GM23338 (cell line): ENCODE results near the gene ODF4. TPM values are rescaled to one million over a fixed set of nuclear protein-coding genes. Genes with fewer than 3 reads are reported as not detected.

Source experiments
- ATAC-seq: fragments of 200-7000 bp; cut with Tn5 transposase; 3 replicates; pipeline ENCODE4 v1.9.1; 2020
- DNase-seq: peaks from one replicate; pipeline ENCODE4 v3.0.0-alpha.2; 2015; ENCODE audit warnings: low spot score
- H2AFZ ChIP-seq: fragments of 200-600 bp; sonication (generic); 2 replicates; pipeline ENCODE4 v1.8.0; 2016; ENCODE audit warnings: antibody characterized with exemption, mild to moderate bottlenecking, moderate library complexity
- H3F3A ChIP-seq: fragments of 200-600 bp; sonication (generic); replicated peaks from 2 replicates; pipeline ENCODE4 v1.8.0; 2017; ENCODE audit warnings: antibody characterized with exemption, mixed run types, low read depth
- H3K27ac ChIP-seq: fragments of 200-600 bp; sonication (generic); 2 replicates; pipeline ENCODE4 v1.6.1; 2016; ENCODE audit warnings: low read depth
- H3K27me3 ChIP-seq: fragments of 200-600 bp; sonication (generic); 2 replicates; pipeline ENCODE4 v1.8.0; 2016; ENCODE audit warnings: mild to moderate bottlenecking, mixed run types, moderate library complexity; ENCODE audit not compliant: insufficient read depth
- H3K36me3 ChIP-seq: fragments of 200-600 bp; sonication (generic); 2 replicates; pipeline ENCODE4 v1.8.0; 2016; ENCODE audit warnings: mild to moderate bottlenecking; ENCODE audit not compliant: insufficient read depth
- H3K4me1 ChIP-seq: fragments of 200-600 bp; sonication (generic); 2 replicates; pipeline ENCODE4 v1.8.0; 2016; ENCODE audit warnings: mild to moderate bottlenecking, moderate library complexity; ENCODE audit not compliant: insufficient read depth
- H3K4me2 ChIP-seq: fragments of 200-600 bp; sonication (generic); 2 replicates; pipeline ENCODE4 v1.7.1; 2017; ENCODE audit warnings: mixed run types
- H3K4me3 ChIP-seq: fragments of 200-600 bp; sonication (generic); 2 replicates; pipeline ENCODE4 v1.6.1; 2016; ENCODE audit warnings: mixed run types
- H3K79me2 ChIP-seq: fragments of 200-600 bp; sonication (generic); replicated peaks from 2 replicates; pipeline ENCODE4 v1.8.0; 2017; ENCODE audit warnings: mild to moderate bottlenecking; ENCODE audit not compliant: insufficient read depth
- H3K9me2 ChIP-seq: fragments of 200-600 bp; sonication (generic); 2 replicates; pipeline ENCODE4 v1.8.0; 2017; ENCODE audit not compliant: insufficient read depth
- H4K20me1 ChIP-seq: fragments of 200-600 bp; sonication (generic); replicated peaks from 2 replicates; pipeline ENCODE4 v1.8.0; 2017; ENCODE audit warnings: mild to moderate bottlenecking; ENCODE audit not compliant: insufficient read depth
- H3K27ac Mint-ChIP-seq: 2 replicates; pipeline ENCODE4 v1.8.0; 2020; ENCODE audit warnings: inconsistent platforms, mild to moderate bottlenecking, moderate library complexity, mixed read lengths
- H3K27me3 Mint-ChIP-seq: 3 replicates; pipeline ENCODE4 v1.8.0; 2022; ENCODE audit warnings: low read depth, mild to moderate bottlenecking, moderate library complexity, mixed read lengths, inconsistent platforms; ENCODE audit not compliant: insufficient read depth, poor library complexity
- H3K36me3 Mint-ChIP-seq: 3 replicates; pipeline ENCODE4 v1.8.0; 2021; ENCODE audit warnings: low read depth, mild to moderate bottlenecking, inconsistent platforms, moderate library complexity, mixed read lengths
- H3K4me1 Mint-ChIP-seq: 3 replicates; pipeline ENCODE4 v1.8.0; 2020; ENCODE audit warnings: mild to moderate bottlenecking, inconsistent platforms, mixed read lengths
- H3K4me3 Mint-ChIP-seq: 3 replicates; pipeline ENCODE4 v1.8.0; 2021; ENCODE audit warnings: moderate library complexity, mild to moderate bottlenecking, inconsistent platforms, mixed read lengths
- H3K9me3 Mint-ChIP-seq: 3 replicates; pipeline ENCODE4 v1.8.0; 2020; ENCODE audit warnings: moderate library complexity, mild to moderate bottlenecking, inconsistent platforms, mixed read lengths
- EZH2phosphoT487 ChIP-seq: fragments of 200-600 bp; sonication (generic); IDR thresholded peaks from one replicate; pipeline ENCODE4 v1.8.1; 2018; ENCODE audit warnings: antibody characterized with exemption; ENCODE audit not compliant: unreplicated experiment
- JUNB ChIP-seq: IDR thresholded peaks from one replicate; pipeline ENCODE4 v1.6.1; 2016; ENCODE audit warnings: antibody characterized with exemption; ENCODE audit not compliant: unreplicated experiment
- NANOG ChIP-seq: IDR thresholded peaks from 2 replicates; pipeline ENCODE4 v1.6.1; 2016; ENCODE audit warnings: antibody characterized with exemption, borderline replicate concordance
- POLR2AphosphoS5 ChIP-seq: IDR thresholded peaks from 2 replicates; pipeline ENCODE4 v1.6.1; 2016; ENCODE audit warnings: antibody characterized with exemption, low read depth
- REST ChIP-seq: IDR thresholded peaks from one replicate; pipeline ENCODE4 v1.6.1; 2018; ENCODE audit warnings: antibody characterized with exemption; ENCODE audit not compliant: unreplicated experiment
- STAT1 ChIP-seq: IDR thresholded peaks from one replicate; pipeline ENCODE4 v1.6.1; 2016; ENCODE audit warnings: antibody characterized with exemption; ENCODE audit not compliant: unreplicated experiment
- ZNF114 ChIP-seq: fragments of 250-450 bp; sonication (Bioruptor Pico); IDR thresholded peaks from 2 replicates; pipeline ENCODE4 v1.5.0; 2020; ENCODE audit warnings: mild to moderate bottlenecking, moderate library complexity
- ZNF331 ChIP-seq: fragments of 250-450 bp; sonication (Bioruptor Pico); IDR thresholded peaks from 2 replicates; pipeline ENCODE4 v1.5.0; 2020; ENCODE audit warnings: low read depth, mild to moderate bottlenecking, moderate library complexity
- ZNF462 ChIP-seq: fragments of 250-450 bp; sonication (Bioruptor Pico); IDR thresholded peaks from 2 replicates; pipeline ENCODE4 v1.5.0; 2020; ENCODE audit warnings: mild to moderate bottlenecking, moderate library complexity
- polyA plus RNA-seq: library from polyadenylated mRNA; unstranded; fragments of >200 nt; fragmentation: Nextera tagmentation; extraction: Ambion mirVana; gene quantifications from 2 replicates; pipeline ENCODE4 v1.2.1, GENCODE V29; 2016
- total RNA-seq: library from RNA; depleted of rRNA; stranded (reverse); fragments of >200 nt; shearing (Covaris generic); gene quantifications from 2 replicates; pipeline ENCODE4 v1.2.3, GENCODE V29; 2014
- TF ChIP-seq, protein P1 (sequence below), 2 experiments: fragments of 200-600 bp in 1 of 2; sonication (generic) in 1 of 2; conservative IDR thresholded peaks; 2 replicates each; pipeline versions ENCODE4 v1.5.1 to v1.6.1; 2016 to 2017; ENCODE audit warnings: antibody characterized with exemption in 2 of 2, low read depth in 2 of 2, mild to moderate bottlenecking in 2 of 2, moderate library complexity in 1 of 2

ODF4 gene
- total and polyA plus RNA-seq, 2 experiments from 2014 or later, result not detected

DNA sequence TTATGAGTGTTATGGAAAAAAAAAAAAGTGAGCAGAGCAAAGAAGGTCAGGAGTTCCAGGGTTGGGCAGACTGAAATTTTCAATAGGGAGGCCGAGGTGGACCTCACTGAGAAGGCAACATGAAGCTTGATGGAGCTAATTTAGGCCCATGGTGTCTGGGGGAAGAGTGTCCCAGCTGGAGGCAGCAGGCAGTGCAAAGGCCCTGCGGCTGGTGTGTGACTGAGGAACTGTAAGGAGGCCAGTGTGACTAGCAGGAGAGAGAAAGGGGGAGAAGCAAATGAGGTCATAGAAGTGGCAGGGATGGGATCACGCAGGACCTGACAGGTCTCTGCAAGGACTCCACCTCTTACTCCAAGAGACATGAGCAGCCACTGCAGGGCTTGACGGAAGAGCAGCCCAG, 19.4 kb upstream of the ODF4 start:
- Histone ChIP-seq H3K4me3 (no peak overlapping the region), H3F3A (peaks cover 7% of the 10 kb centered on the region; the same call in 1 of the 2 replicates), H3K9me2 (no peaks in the 10 kb centered on the region), H3K27ac (no peak overlapping the region), H4K20me1 (no peaks in the 10 kb centered on the region), H3K27me3 (peaks cover 33% of the 10 kb centered on the region), H3K4me2 (no peak overlapping the region), H3K4me1 (peaks cover 7% of the 10 kb centered on the region; the same call in 1 of the 2 replicates), H2AFZ (no peak overlapping the region), H3K36me3 (no peaks in the 10 kb centered on the region), H3K79me2 (no peaks in the 10 kb centered on the region)
- H3K4me3 Mint-ChIP-seq, result no peak overlapping the region
- H3K9me3 Mint-ChIP-seq, result no peaks in the 10 kb centered on the region; the same call in 2 of the 3 replicates
- ATAC-seq, result no peak
- H3K36me3 Mint-ChIP-seq, result peaks cover 4% of the 10 kb centered on the region; the same call in 1 of the 3 replicates
- no peak for DNase-seq
- no peak overlapping the region for H3K27ac Mint-ChIP-seq
- TF ChIP-seq REST, result no peak
- peaks cover 7% of the 10 kb centered on the region for H3K4me1 Mint-ChIP-seq
- H3K27me3 Mint-ChIP-seq, result peaks cover 22% of the 10 kb centered on the region

- peak; percentile 59 for ATAC-seq
- Histone ChIP-seq H3K4me2 (no peak overlapping the region), H4K20me1 (no peaks in the 10 kb centered on the region), H3K4me1 (peaks cover 12% of the 10 kb centered on the region; the same call in 1 of the 2 replicates), H3K79me2 (no peaks in the 10 kb centered on the region), H3F3A (peaks cover 2% of the 10 kb centered on the region; the same call in 1 of the 2 replicates), H3K4me3 (no peak overlapping the region), H3K27ac (no peak overlapping the region), H3K27me3 (peaks cover 33% of the 10 kb centered on the region), H2AFZ (no peak overlapping the region; the same call in 1 of the 2 replicates), H3K9me2 (no peaks in the 10 kb centered on the region), H3K36me3 (no peaks in the 10 kb centered on the region)
- H3K27me3 Mint-ChIP-seq, result peaks cover 15% of the 10 kb centered on the region
- H3K4me3 Mint-ChIP-seq, result no peak overlapping the region
- H3K27ac Mint-ChIP-seq, result no peak overlapping the region
- H3K36me3 Mint-ChIP-seq, result peaks cover 4% of the 10 kb centered on the region; the same call in 1 of the 3 replicates
- H3K9me3 Mint-ChIP-seq, result no peaks in the 10 kb centered on the region; the same call in 2 of the 3 replicates
- peaks cover 11% of the 10 kb centered on the region for H3K4me1 Mint-ChIP-seq
- DNase-seq, result peak; percentile 49
- TF ChIP-seq ZNF462 (no peak), ZNF114 (CRISPR knock-in tag) (no peak), STAT1 (no peak), EZH2phosphoT487 (no peak), POLR2AphosphoS5 (no peak), ZNF331 (no peak), NANOG (no peak), JUNB (no peak)
- TF ChIP-seq, protein P1, sequence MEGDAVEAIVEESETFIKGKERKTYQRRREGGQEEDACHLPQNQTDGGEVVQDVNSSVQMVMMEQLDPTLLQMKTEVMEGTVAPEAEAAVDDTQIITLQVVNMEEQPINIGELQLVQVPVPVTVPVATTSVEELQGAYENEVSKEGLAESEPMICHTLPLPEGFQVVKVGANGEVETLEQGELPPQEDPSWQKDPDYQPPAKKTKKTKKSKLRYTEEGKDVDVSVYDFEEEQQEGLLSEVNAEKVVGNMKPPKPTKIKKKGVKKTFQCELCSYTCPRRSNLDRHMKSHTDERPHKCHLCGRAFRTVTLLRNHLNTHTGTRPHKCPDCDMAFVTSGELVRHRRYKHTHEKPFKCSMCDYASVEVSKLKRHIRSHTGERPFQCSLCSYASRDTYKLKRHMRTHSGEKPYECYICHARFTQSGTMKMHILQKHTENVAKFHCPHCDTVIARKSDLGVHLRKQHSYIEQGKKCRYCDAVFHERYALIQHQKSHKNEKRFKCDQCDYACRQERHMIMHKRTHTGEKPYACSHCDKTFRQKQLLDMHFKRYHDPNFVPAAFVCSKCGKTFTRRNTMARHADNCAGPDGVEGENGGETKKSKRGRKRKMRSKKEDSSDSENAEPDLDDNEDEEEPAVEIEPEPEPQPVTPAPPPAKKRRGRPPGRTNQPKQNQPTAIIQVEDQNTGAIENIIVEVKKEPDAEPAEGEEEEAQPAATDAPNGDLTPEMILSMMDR (conservative IDR thresholded peaks at IDR 0.05; ENCODE audit: low read depth in 2 of 2), result no peak
Observed at GRCh38 chr17:8320990-8321389, 18.6 kb upstream of the ODF4 start.
